Tibial nerve (tissue), 4 donors: ENCODE measurements around the gene PCYOX1L. TPM values are rescaled to one million over a fixed set of nuclear protein-coding genes. Genes with fewer than 3 reads are reported as not detected.

Experiments
- DNase-seq, 2 donors: peaks; one replicate each; pipeline ENCODE4 v3.0.0-alpha.2; 2019; ENCODE audit warnings: low spot score in 2 of 2
- H3K27ac ChIP-seq, 4 donors: fragments of 200-600 bp; sonication (generic) in 3 of 4; one replicate each; pipeline ENCODE4 v1.5.1; 2017 to 2019; ENCODE audit warnings: mild to moderate bottlenecking in 1 of 4
- H3K27me3 ChIP-seq, 2 donors: fragments of 200-600 bp; sonication (generic) in 1 of 2; one replicate each; pipeline versions ENCODE4 v1.5.1 to v1.6.0; 2017 to 2019
- H3K36me3 ChIP-seq, 3 donors: fragments of 200-600 bp; sonication (generic); one replicate each; pipeline ENCODE4 v1.5.1; 2018 to 2019
- H3K4me1 ChIP-seq, 4 donors: fragments of 200-600 bp; sonication (generic) in 3 of 4; one replicate each; pipeline ENCODE4 v1.5.1; 2017 to 2019
- H3K4me3 ChIP-seq, 4 donors: fragments of 200-600 bp; sonication (generic) in 3 of 4; one replicate each; pipeline ENCODE4 v1.5.1; 2017 to 2019; ENCODE audit warnings: mild to moderate bottlenecking in 1 of 4, moderate library complexity in 1 of 4
- H3K9me3 ChIP-seq, 4 donors: fragments of 200-600 bp; sonication (generic) in 3 of 4; one replicate each; pipeline ENCODE4 v1.5.1; 2017 to 2019
- CTCF ChIP-seq, 5 experiments: fragments of 200-600 bp in 3 of 5; fragments of 450-650 bp in 2 of 5; sonication (generic) in 3 of 5; IDR thresholded peaks; one replicate each; pipeline ENCODE4 v1.5.1; 2016 to 2019; ENCODE audit warnings: antibody characterized with exemption in 5 of 5, mild to moderate bottlenecking in 3 of 5, moderate library complexity in 2 of 5
- EP300 ChIP-seq, 2 donors: sonication (generic); formaldehyde crosslinking; IDR thresholded peaks; one replicate each; pipeline ENCODE4 v1.6.1; 2017; ENCODE audit warnings: antibody characterized with exemption in 2 of 2, mild to moderate bottlenecking in 1 of 2
- POLR2A ChIP-seq, 2 donors: fragments of 450-650 bp; IDR thresholded peaks; one replicate each; pipeline ENCODE4 v1.6.1; 2017; ENCODE audit warnings: antibody characterized with exemption in 2 of 2, mild to moderate bottlenecking in 2 of 2, moderate library complexity in 2 of 2
- WGBS, 2 donors: methylation state at CpG; one replicate each; pipeline ENCODE4 v1.1.5; 2018; 5-methylcytosine and 5-hydroxymethylcytosine counted together
- total RNA-seq, 4 donors: library from RNA; depleted of rRNA; stranded (reverse); fragments of >200 nt; gene quantifications; one replicate each; pipeline ENCODE4 v1.1.0, GENCODE V29; 2016

Gene PCYOX1L
- total RNA-seq, 4 donors from 2014 or later, result 5.0 to 8.2 (median 6.7) TPM

GRCh38 chr5:149382517-149383220 lies 24.8 kb downstream of the PCYOX1L start:
- H3K4me1 ChIP-seq, result peaks cover 0 to 67% (median 5%) of the 10 kb centered on the region in 4 donors
- DNase-seq, result no peak
- no peaks in the 10 kb centered on the region for H3K27me3 ChIP-seq
- H3K9me3 ChIP-seq, result no peaks in the 10 kb centered on the region
- peak overlapping the region in 2 of 4 donors; percentile 23 to 66 for H3K27ac ChIP-seq
- TF ChIP-seq POLR2A (IDR thresholded peaks at IDR 0.05), result no peak
- TF ChIP-seq EP300 (IDR thresholded peaks at IDR 0.05), result no peak
- TF ChIP-seq CTCF (IDR thresholded peaks at IDR 0.05), result no peak
- no peaks in the 10 kb centered on the region for H3K36me3 ChIP-seq
- WGBS, 2 donors, result 63 to 71% methylated on average over 12 of the region's 12 CpGs
- H3K4me3 ChIP-seq, result no peak overlapping the region

- 66 to 81% methylated on average over 3 to 9 of the region's 9 CpGs for WGBS, 2 donors
- H3K27me3 ChIP-seq, result no peaks in the 10 kb centered on the region
- H3K36me3 ChIP-seq, result no peaks in the 10 kb centered on the region
- H3K9me3 ChIP-seq, result peaks cover 0 to under 1% (median 0%) of the 10 kb centered on the region in 4 donors
- no peak for DNase-seq
- H3K4me3 ChIP-seq, result no peak overlapping the region
- H3K27ac ChIP-seq, result peak overlapping the region in 2 of 4 donors; percentile 23 to 82
- no peak for TF ChIP-seq POLR2A (IDR thresholded peaks at IDR 0.05)
- H3K4me1 ChIP-seq, result peaks cover 0 to 73% (median 5%) of the 10 kb centered on the region in 4 donors
Observed at GRCh38 chr5:149383399-149383798, 25.6 kb downstream of the PCYOX1L start.

- Histone ChIP-seq H3K27me3 (no peaks in the 10 kb centered on the region), H3K27ac (peak overlapping the region in 3 of 4 donors; percentile 28 to 82 (median 58)), H3K9me3 (peaks cover 0 to 3% (median 0%) of the 10 kb centered on the region in 4 donors), H3K4me3 (no peak overlapping the region), H3K36me3 (no peaks in the 10 kb centered on the region), H3K4me1 (peaks cover 0 to 62% (median 5%) of the 10 kb centered on the region in 4 donors)
- TF ChIP-seq POLR2A (IDR thresholded peaks at IDR 0.05), result no peak
- no peak for TF ChIP-seq CTCF (IDR thresholded peaks at IDR 0.05)
- no peak for TF ChIP-seq EP300 (IDR thresholded peaks at IDR 0.05)
- no peak for DNase-seq
- WGBS, 2 donors, result 75 to 78% methylated on average over 5 of the region's 5 CpGs
Observed at GRCh38 chr5:149386166-149386565, 28.3 kb downstream of the PCYOX1L start.

GRCh38 chr5:149387081-149387631 lies 29.3 kb downstream of the PCYOX1L start:
- H3K27ac ChIP-seq, result peak overlapping the region in 3 of 4 donors; percentile 31 to 63 (median 42)
- no peak for DNase-seq
- no peaks in the 10 kb centered on the region for H3K27me3 ChIP-seq
- peaks cover 0 to 3% (median 0%) of the 10 kb centered on the region in 4 donors for H3K9me3 ChIP-seq
- 44 to 47% methylated on average over 9 of the region's 9 CpGs for WGBS, 2 donors
- H3K36me3 ChIP-seq, result no peaks in the 10 kb centered on the region
- H3K4me3 ChIP-seq, result no peak overlapping the region
- peaks cover 0 to 52% (median 3%) of the 10 kb centered on the region in 4 donors for H3K4me1 ChIP-seq
- TF ChIP-seq CTCF (IDR thresholded peaks at IDR 0.05) (no peak), POLR2A (IDR thresholded peaks at IDR 0.05) (no peak), EP300 (IDR thresholded peaks at IDR 0.05) (no peak)

GRCh38 chr5:149387982-149388381 lies 30.1 kb downstream of the PCYOX1L start:
- 38 to 47% methylated on average over 1 of the region's 1 CpG for WGBS, 2 donors
- no peaks in the 10 kb centered on the region for H3K27me3 ChIP-seq
- no peak for TF ChIP-seq POLR2A (IDR thresholded peaks at IDR 0.05)
- no peak for TF ChIP-seq EP300 (IDR thresholded peaks at IDR 0.05)
- TF ChIP-seq CTCF (IDR thresholded peaks at IDR 0.05), result no peak
- H3K4me1 ChIP-seq, result peaks cover 0 to 43% (median 0%) of the 10 kb centered on the region in 4 donors
- no peak overlapping the region for H3K4me3 ChIP-seq
- no peak for DNase-seq
- peak overlapping the region in 3 of 4 donors; percentile 31 to 63 (median 58) for H3K27ac ChIP-seq
- peaks cover 0 to 3% (median 0%) of the 10 kb centered on the region in 4 donors for H3K9me3 ChIP-seq
- H3K36me3 ChIP-seq, result no peaks in the 10 kb centered on the region
